ENCODE data around the gene SLC34A3. TPM values are rescaled to one million over a fixed set of nuclear protein-coding genes. Genes with fewer than 3 reads are reported as not detected.

SLC34A3 gene
- total RNA-seq (2021) (not detected in 2 replicates), Bru-seq, nascent RNA (not detected), BruChase-seq, experiment 1, labeled RNA remaining after a 2-hour chase (percentile 11 among the genes with signal in this experiment), BruChase-seq, experiment 2, labeled RNA remaining after a 6-hour chase (percentile 15 among the genes with signal in this experiment)
- long read RNA-seq = 0 reads

DNA sequence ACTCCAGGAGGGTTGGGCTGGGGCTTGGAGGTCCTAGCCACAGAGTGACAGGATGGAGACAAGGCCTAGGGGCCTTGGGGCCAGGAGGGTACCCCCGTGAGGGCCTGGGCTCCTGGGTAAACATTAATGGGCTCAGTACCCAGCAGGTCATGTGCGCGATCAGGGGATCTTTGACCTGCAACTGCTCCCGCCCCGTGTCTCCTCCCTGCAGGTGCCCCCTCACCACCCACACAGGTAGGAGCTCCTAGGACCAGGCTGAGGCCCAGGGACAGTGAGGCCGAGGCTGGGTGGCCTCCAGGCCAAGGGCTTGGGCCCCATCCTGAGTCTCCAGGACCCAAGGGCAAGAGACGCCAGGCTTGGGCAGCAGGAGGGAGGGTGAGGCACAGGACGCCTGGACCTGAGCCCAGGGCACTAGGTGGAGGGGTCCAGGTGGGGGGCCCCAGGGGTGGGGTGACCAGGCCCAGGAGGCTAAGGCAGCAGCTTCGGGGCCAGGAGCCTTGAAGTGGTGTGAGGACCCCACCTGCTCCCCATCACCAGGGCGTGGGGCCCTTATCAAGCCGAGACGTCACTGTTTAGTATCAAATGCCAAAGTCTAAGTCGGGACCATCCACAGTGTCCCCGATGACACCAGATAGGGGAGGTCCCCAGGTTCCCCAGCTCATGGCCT is at the start of gene SLC34A3:
Gene SLC34A3, plus strand, starts transcription at position 197 of the 667 bp plus-strand sequence. CDS start 802 bp downstream, outside the sequence.
- no peak within 1 kb of the TSS for H3K27ac ChIP-seq (ENCODE audit: low read depth, low read length, poor library complexity, severe bottlenecking)
- intact Hi-C loops (cut with micrococcal nuclease; ENCODE audit: unreplicated experiment) = no loop called here
- no peaks in the 10 kb centered on the region for H3K27me3 ChIP-seq (replicated peaks; ENCODE audit: insufficient read depth, low read depth, low read length, poor library complexity)
- BruUV-seq (replicated peaks) = no TSS peak
- no peak for DNase-seq (ENCODE audit: low spot score)
- no peaks in the 10 kb centered on the region for H3K4me1 ChIP-seq (ENCODE audit: insufficient read depth, low read length, poor library complexity, severe bottlenecking)
- POLR2A ChIA-PET (ENCODE audit: low non-redundant PET) = no interaction called here
- CTCF ChIA-PET = no interaction called here
- no peak within 1 kb of the TSS for H3K4me3 ChIP-seq (ENCODE audit: low read depth, low read length, poor library complexity, severe bottlenecking)
- H3K36me3 ChIP-seq (ENCODE audit: insufficient read depth, low read length, poor library complexity, severe bottlenecking) = no peaks in the 10 kb centered on the region
- H3K9me3 ChIP-seq (ENCODE audit: low read depth, low read length, poor library complexity, severe bottlenecking) = no peaks in the 10 kb centered on the region
- TF ChIP-seq EZH2 (IDR thresholded peaks at IDR 0.05; ENCODE audit: borderline replicate concordance, low read depth, low read length, poor library complexity, severe bottlenecking) = no peak
- TF ChIP-seq, protein P1, sequence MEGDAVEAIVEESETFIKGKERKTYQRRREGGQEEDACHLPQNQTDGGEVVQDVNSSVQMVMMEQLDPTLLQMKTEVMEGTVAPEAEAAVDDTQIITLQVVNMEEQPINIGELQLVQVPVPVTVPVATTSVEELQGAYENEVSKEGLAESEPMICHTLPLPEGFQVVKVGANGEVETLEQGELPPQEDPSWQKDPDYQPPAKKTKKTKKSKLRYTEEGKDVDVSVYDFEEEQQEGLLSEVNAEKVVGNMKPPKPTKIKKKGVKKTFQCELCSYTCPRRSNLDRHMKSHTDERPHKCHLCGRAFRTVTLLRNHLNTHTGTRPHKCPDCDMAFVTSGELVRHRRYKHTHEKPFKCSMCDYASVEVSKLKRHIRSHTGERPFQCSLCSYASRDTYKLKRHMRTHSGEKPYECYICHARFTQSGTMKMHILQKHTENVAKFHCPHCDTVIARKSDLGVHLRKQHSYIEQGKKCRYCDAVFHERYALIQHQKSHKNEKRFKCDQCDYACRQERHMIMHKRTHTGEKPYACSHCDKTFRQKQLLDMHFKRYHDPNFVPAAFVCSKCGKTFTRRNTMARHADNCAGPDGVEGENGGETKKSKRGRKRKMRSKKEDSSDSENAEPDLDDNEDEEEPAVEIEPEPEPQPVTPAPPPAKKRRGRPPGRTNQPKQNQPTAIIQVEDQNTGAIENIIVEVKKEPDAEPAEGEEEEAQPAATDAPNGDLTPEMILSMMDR (conservative IDR thresholded peaks at IDR 0.05; ENCODE audit: low read depth, low read length) = no peak

DNA sequence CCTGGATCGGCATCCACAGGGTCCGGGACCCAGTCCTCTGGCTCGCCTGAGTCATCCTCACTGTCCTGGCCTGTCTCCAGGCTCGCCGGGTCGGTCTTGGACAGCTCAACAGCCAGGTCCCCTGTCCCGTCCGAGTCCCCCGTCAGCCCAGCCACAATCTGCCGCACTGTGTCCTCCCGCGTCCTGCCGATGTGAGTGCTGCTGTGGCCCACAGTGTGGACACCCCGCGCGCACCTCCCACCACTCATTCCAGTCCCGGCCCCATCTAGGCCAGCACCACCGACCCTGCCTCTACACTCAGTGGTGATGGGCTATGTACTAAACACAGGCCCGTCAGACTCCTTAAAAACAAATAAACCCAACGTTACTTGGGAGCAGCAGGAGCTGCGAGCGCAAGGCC is 49.0 kb upstream of the SLC34A3 start:
- Histone ChIP-seq H3K27ac (ENCODE audit: low read depth, low read length, poor library complexity, severe bottlenecking) (no peak overlapping the region), H3K36me3 (ENCODE audit: insufficient read depth, low read length, poor library complexity, severe bottlenecking) (peaks cover 7% of the 10 kb centered on the region), H3K4me1 (ENCODE audit: insufficient read depth, low read length, poor library complexity, severe bottlenecking) (no peaks in the 10 kb centered on the region), H3K4me3 (ENCODE audit: low read depth, low read length, poor library complexity, severe bottlenecking) (no peak overlapping the region), H3K27me3 (replicated peaks; ENCODE audit: insufficient read depth, low read depth, low read length, poor library complexity) (no peaks in the 10 kb centered on the region), H3K9me3 (ENCODE audit: low read depth, low read length, poor library complexity, severe bottlenecking) (no peaks in the 10 kb centered on the region)
- intact Hi-C loops (cut with micrococcal nuclease; ENCODE audit: unreplicated experiment) = no loop called here
- POLR2A ChIA-PET (ENCODE audit: low non-redundant PET) = no interaction called here
- DNase-seq (ENCODE audit: low spot score) = no peak
- no TSS peak for BruUV-seq (replicated peaks)
- CTCF ChIA-PET = interaction anchor here (0.6 kb wide), 1 partner anchor 38 kb away, joined by 4 read pairs; no protein-coding TSS in a partner anchor
- TF ChIP-seq, protein P1 (conservative IDR thresholded peaks at IDR 0.05; ENCODE audit: low read depth, low read length) = no peak
- TF ChIP-seq EZH2 (IDR thresholded peaks at IDR 0.05; ENCODE audit: borderline replicate concordance, low read depth, low read length, poor library complexity, severe bottlenecking) = no peak

DNA sequence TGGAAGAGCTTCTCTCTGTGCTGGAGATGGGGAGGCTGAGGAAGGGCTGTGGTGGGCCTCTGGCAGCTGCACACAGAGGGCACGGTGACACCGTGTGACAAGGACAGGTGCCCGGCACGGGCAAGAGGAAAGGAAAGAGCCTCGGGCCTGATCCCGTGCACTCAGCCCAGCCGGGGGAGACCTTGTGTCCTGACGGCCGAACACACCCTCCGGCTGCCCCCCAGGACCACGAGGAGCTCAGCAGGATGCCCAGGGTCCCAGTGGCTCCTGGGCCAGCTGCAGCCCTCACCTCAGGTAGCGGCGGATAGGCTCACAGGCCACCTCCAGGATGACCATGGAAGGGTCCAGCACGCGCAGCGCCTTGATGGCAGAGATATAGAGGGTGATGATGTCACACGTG is 47.9 kb upstream of the SLC34A3 start:
- no peak overlapping the region for H3K4me3 ChIP-seq (ENCODE audit: low read depth, low read length, poor library complexity, severe bottlenecking)
- H3K36me3 ChIP-seq (ENCODE audit: insufficient read depth, low read length, poor library complexity, severe bottlenecking) = peaks cover 7% of the 10 kb centered on the region
- H3K27ac ChIP-seq (ENCODE audit: low read depth, low read length, poor library complexity, severe bottlenecking) = no peak overlapping the region
- no peak for DNase-seq (ENCODE audit: low spot score)
- BruUV-seq (replicated peaks) = no TSS peak
- ChIA-PET CTCF (no interaction called here), POLR2A (ENCODE audit: low non-redundant PET) (no interaction called here)
- H3K27me3 ChIP-seq (replicated peaks; ENCODE audit: insufficient read depth, low read depth, low read length, poor library complexity) = no peaks in the 10 kb centered on the region
- peaks cover 7% of the 10 kb centered on the region for H3K4me1 ChIP-seq (ENCODE audit: insufficient read depth, low read length, poor library complexity, severe bottlenecking)
- no peak for TF ChIP-seq EZH2 (IDR thresholded peaks at IDR 0.05; ENCODE audit: borderline replicate concordance, low read depth, low read length, poor library complexity, severe bottlenecking)
- TF ChIP-seq, protein P1 (conservative IDR thresholded peaks at IDR 0.05; ENCODE audit: low read depth, low read length) = no peak
- H3K9me3 ChIP-seq (ENCODE audit: low read depth, low read length, poor library complexity, severe bottlenecking) = no peaks in the 10 kb centered on the region
- intact Hi-C loops (cut with micrococcal nuclease; ENCODE audit: unreplicated experiment) = no loop called here

Data from A673 (cell line).